Astrocyte of the hippocampus (primary cell): ENCODE measurements around the gene PCNX3.

Experiments used
- DNase-seq: peaks from one replicate; pipeline ENCODE4 v3.0.0; 2011; ENCODE audit warnings: low read depth, low spot score

Gene PCNX3

GRCh38 chr11:65615229-65615949 is at the start of gene PCNX3:
Gene PCNX3 (plus strand): TSS chr11:65615776. CDS start chr11:65616312, 536 bp downstream.
- peak; percentile 100 for DNase-seq

GRCh38 chr11:65569164-65569972 is 46.2 kb upstream of the PCNX3 start:
- no peak for DNase-seq

GRCh38 chr11:65569973-65570918 is 45.3 kb upstream of the PCNX3 start, which contains the start of gene ZNRD2:
Gene ZNRD2 (plus strand): TSS chr11:65570477. CDS start chr11:65570492, 15 bp downstream.
- peak; percentile 100 for DNase-seq

- no peak for DNase-seq
Observed at GRCh38 chr11:65571420-65571819, 44.2 kb upstream of the PCNX3 start.

GRCh38 chr11:65571940-65572339 is 43.6 kb upstream of the PCNX3 start:
- DNase-seq = peak; percentile 70

GRCh38 chr11:65572356-65573051 is 43.1 kb upstream of the PCNX3 start, which contains the start of gene FAM89B:
Gene FAM89B (plus strand): TSS chr11:65572538. CDS start chr11:65572670, 132 bp downstream.
- peak; percentile 94 for DNase-seq

- no peak for DNase-seq
Observed at GRCh38 chr11:65573391-65574079, 42.0 kb upstream of the PCNX3 start.

GRCh38 chr11:65574109-65574810 is 41.3 kb upstream of the PCNX3 start:
- DNase-seq = peak; percentile 98

- peak; percentile 50 for DNase-seq
Observed at GRCh38 chr11:65574811-65575567, 40.6 kb upstream of the PCNX3 start.

- peak; percentile 65 for DNase-seq
Observed at GRCh38 chr11:65575568-65576231, 39.9 kb upstream of the PCNX3 start, which contains the start of gene EHBP1L1. Gene EHBP1L1 (plus strand): TSS chr11:65576053. CDS start chr11:65576303, 250 bp downstream.

GRCh38 chr11:65576232-65576866 is 39.2 kb upstream of the PCNX3 start:
- DNase-seq = no peak

GRCh38 chr11:65576867-65577755 is 38.5 kb upstream of the PCNX3 start:
- peak; percentile 84 for DNase-seq

GRCh38 chr11:65577756-65578109 is 37.8 kb upstream of the PCNX3 start:
- no peak for DNase-seq

GRCh38 chr11:65578134-65578533 is 37.4 kb upstream of the PCNX3 start:
- DNase-seq = no peak

- no peak for DNase-seq
Observed at GRCh38 chr11:65578667-65579066, 36.9 kb upstream of the PCNX3 start.

GRCh38 chr11:65579291-65579690 is 36.3 kb upstream of the PCNX3 start:
- DNase-seq = no peak
